ENCODE data around the gene REC8. TPM values are rescaled to one million over a fixed set of nuclear protein-coding genes. Genes with fewer than 3 reads are reported as not detected.
A peak's percentile ranks its signal among the peaks of the same experiment; 100 is the strongest.

Gene REC8
- total RNA-seq, 1 experiment from 2014 or later: 9.8 TPM

DNA sequence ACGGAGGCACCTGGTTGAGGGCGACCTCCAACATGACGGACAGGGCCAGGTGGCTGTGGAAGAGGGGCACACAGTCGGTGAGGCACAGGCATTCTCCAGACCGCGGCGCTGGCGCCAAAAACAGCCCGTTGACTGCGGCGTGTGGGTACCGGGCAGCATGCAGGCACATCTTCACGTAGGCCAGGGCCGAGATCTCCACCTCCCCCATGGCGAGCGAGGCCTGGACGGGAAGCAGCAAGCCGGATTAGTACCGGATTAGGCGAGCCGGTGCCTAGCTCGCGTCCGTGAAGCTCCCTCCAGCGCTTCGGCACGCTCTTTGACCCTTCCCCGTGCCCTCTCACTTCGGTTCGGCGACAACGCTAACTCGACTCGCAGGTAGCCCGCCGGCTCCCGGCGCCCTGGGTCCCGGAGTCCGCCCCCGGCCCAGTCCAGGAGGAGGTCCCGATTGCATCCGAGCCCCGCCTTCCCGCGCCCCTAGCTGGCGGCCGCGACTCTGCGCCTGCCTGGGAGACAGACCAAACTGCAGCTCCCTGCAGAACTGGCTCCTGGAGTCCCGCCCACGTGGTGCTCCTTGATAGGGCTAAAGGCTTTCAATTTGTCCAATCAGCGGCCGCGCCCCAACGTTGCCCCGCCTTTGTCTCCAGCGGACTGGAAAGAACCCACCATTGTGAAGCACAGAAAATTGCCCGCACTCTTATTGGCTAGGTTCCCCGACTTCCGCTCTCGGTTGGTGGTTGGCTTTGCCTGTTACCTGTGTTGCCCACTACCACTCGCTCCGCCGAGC is 30.6 kb upstream of the REC8 start, which contains the start of gene EMC9:
Gene EMC9, minus strand, starts transcription at position 495 of the 784 bp plus-strand sequence. Its CDS starts 287 bp downstream, at position 208.
- Histone ChIP-seq H3K27ac (ENCODE audit: low read length) (peak within 1 kb of the TSS; percentile 89), H3K4me3 (ENCODE audit: low read depth in 2 of 2, low read length in 2 of 2) (peak within 1 kb of the TSS; percentile 81 to 92), H3K36me3 (ENCODE audit: control insufficient read depth, insufficient read depth, low read length) (no peaks in the 10 kb centered on the region; the same call in 1 of the 2 replicates), H3K9me3 (ENCODE audit: control insufficient read depth, insufficient read depth, low read depth, low read length) (no peaks in the 10 kb centered on the region), H3K27me3 (ENCODE audit: control insufficient read depth, insufficient read depth, low read length) (no peaks in the 10 kb centered on the region), H3K4me1 (ENCODE audit: control insufficient read depth, insufficient read depth, low read length) (peaks cover 30% of the 10 kb centered on the region)
- intact Hi-C loops (cut with micrococcal nuclease; ENCODE audit: unreplicated experiment): no loop called here
- DNase-seq (ENCODE audit: low read depth, low spot score) (peak; percentile 86), ATAC-seq (peak; percentile 90)
- ChIA-PET CTCF (no interaction called here), POLR2A (interaction anchor here (0.5 kb wide), 1 partner anchor 89 kb away, joined by 3 read pairs; no protein-coding TSS in a partner anchor)
- in situ Hi-C loops (cut with HindIII; ENCODE audit: low pct_unique_long_range_greater_than_20kb, low sequenced_read_pairs): no loop called here
- TSS peak; percentile 65 for BruUV-seq (replicated peaks)
- TF ChIP-seq TCF7L2 (IDR thresholded peaks at IDR 0.05; ENCODE audit: low read depth, low read length) (no peak), POLR2AphosphoS5 (IDR thresholded peaks at IDR 0.05; ENCODE audit: low read depth, low read length) (peak; percentile 70), REST (IDR thresholded peaks at IDR 0.05; ENCODE audit: insufficient read depth in 1 of 2, low read depth in 2 of 2, low read length in 1 of 2) (0 out of 4 replicates have a peak, but pooled peaks of 1 of the 2 experiments have one; percentile 19), SIN3A (IDR thresholded peaks at IDR 0.05; ENCODE audit: borderline replicate concordance, insufficient read depth, low read depth, low read length) (peak; percentile 34; the same call in 1 of the 2 replicates)

DNA sequence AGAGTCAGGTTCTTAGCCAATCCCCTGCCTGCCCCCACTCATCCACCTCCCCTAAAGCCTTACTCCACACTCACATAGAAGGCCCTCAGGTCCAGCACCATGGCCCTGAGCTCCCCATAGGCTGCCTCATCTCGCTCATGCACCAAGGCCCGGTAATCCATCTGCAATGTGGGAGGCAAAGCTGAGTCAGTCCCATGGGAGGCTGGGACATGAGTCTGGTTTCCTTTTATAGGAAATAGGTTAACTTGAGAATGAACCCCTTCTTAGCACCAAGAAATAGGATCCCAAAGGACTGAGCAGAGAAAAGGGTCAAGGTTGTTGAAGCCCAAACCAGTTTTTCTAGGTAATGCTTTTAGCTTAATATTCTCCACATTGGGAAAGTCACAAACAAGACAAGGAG is 28.4 kb upstream of the REC8 start:
- ATAC-seq (no peak), DNase-seq (ENCODE audit: low read depth, low spot score) (no peak)
- CTCF ChIA-PET: no interaction called here
- H3K36me3 ChIP-seq (ENCODE audit: control insufficient read depth, insufficient read depth, low read length): peaks cover 3% of the 10 kb centered on the region; the same call in 1 of the 2 replicates
- H3K4me1 ChIP-seq (ENCODE audit: control insufficient read depth, insufficient read depth, low read length): peaks cover 16% of the 10 kb centered on the region
- POLR2A ChIA-PET: interaction anchor here (0.6 kb wide), 1 partner anchor 774 kb away, joined by 3 read pairs; no protein-coding TSS in a partner anchor
- intact Hi-C loops (cut with micrococcal nuclease; ENCODE audit: unreplicated experiment) (no loop called here), in situ Hi-C loops (cut with HindIII; ENCODE audit: low pct_unique_long_range_greater_than_20kb, low sequenced_read_pairs) (no loop called here)
- no TSS peak for BruUV-seq (replicated peaks)
- no peaks in the 10 kb centered on the region for H3K27me3 ChIP-seq (ENCODE audit: control insufficient read depth, insufficient read depth, low read length)
- no peak overlapping the region for H3K4me3 ChIP-seq (ENCODE audit: low read depth in 2 of 2, low read length in 2 of 2)
- H3K27ac ChIP-seq (ENCODE audit: low read length): no peak overlapping the region
- TF ChIP-seq TCF7L2 (IDR thresholded peaks at IDR 0.05; ENCODE audit: low read depth, low read length): no peak
- TF ChIP-seq, protein P1, sequence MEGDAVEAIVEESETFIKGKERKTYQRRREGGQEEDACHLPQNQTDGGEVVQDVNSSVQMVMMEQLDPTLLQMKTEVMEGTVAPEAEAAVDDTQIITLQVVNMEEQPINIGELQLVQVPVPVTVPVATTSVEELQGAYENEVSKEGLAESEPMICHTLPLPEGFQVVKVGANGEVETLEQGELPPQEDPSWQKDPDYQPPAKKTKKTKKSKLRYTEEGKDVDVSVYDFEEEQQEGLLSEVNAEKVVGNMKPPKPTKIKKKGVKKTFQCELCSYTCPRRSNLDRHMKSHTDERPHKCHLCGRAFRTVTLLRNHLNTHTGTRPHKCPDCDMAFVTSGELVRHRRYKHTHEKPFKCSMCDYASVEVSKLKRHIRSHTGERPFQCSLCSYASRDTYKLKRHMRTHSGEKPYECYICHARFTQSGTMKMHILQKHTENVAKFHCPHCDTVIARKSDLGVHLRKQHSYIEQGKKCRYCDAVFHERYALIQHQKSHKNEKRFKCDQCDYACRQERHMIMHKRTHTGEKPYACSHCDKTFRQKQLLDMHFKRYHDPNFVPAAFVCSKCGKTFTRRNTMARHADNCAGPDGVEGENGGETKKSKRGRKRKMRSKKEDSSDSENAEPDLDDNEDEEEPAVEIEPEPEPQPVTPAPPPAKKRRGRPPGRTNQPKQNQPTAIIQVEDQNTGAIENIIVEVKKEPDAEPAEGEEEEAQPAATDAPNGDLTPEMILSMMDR (IDR thresholded peaks at IDR 0.05): no peak
- no peak for TF ChIP-seq REST (IDR thresholded peaks at IDR 0.05; ENCODE audit: insufficient read depth in 1 of 2, low read depth in 2 of 2, low read length in 1 of 2)
- no peak for TF ChIP-seq SIN3A (IDR thresholded peaks at IDR 0.05; ENCODE audit: borderline replicate concordance, insufficient read depth, low read depth, low read length)
- TF ChIP-seq POLR2AphosphoS5 (IDR thresholded peaks at IDR 0.05; ENCODE audit: low read depth, low read length): no peak
- H3K9me3 ChIP-seq (ENCODE audit: control insufficient read depth, insufficient read depth, low read depth, low read length): no peaks in the 10 kb centered on the region
